ENCODE results near the gene SPSB4.
A peak's percentile ranks its signal among the peaks of the same experiment; 100 is the strongest.

The SPSB4 gene

DNA sequence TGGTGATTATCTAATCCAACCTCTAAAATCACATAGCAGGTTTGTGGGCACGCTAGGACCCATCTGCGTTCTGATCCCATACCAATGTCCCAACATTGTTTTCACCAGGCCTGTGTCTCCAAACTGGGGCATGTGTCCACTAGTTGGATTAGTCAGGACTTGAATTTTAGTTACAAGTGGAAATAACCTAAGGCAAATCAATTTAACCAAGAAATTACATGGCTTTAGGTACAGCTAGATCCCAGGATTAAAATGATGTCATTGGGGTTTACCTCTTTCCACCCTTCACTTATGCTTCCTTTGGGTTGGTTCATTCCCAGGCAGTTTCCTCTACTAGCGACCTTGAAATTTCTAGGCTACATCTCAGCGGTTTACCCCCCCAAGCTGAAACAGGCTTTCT is 133.3 kb downstream of the SPSB4 start:
- no peaks in the 10 kb centered on the region for H3K36me3 ChIP-seq
- H3K27me3 ChIP-seq: peaks cover 5% of the 10 kb centered on the region
- no peak overlapping the region for H3K4me3 ChIP-seq (ENCODE audit: low read depth in 1 of 2, low read length in 1 of 2)
- H3K9me3 ChIP-seq: no peaks in the 10 kb centered on the region
- no peak overlapping the region for H3K27ac ChIP-seq
- TF ChIP-seq, protein P1, sequence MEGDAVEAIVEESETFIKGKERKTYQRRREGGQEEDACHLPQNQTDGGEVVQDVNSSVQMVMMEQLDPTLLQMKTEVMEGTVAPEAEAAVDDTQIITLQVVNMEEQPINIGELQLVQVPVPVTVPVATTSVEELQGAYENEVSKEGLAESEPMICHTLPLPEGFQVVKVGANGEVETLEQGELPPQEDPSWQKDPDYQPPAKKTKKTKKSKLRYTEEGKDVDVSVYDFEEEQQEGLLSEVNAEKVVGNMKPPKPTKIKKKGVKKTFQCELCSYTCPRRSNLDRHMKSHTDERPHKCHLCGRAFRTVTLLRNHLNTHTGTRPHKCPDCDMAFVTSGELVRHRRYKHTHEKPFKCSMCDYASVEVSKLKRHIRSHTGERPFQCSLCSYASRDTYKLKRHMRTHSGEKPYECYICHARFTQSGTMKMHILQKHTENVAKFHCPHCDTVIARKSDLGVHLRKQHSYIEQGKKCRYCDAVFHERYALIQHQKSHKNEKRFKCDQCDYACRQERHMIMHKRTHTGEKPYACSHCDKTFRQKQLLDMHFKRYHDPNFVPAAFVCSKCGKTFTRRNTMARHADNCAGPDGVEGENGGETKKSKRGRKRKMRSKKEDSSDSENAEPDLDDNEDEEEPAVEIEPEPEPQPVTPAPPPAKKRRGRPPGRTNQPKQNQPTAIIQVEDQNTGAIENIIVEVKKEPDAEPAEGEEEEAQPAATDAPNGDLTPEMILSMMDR (IDR thresholded peaks at IDR 0.05): no peak
- H3K4me1 ChIP-seq (ENCODE audit: control insufficient read depth in 1 of 2, insufficient read depth in 1 of 2, low read depth in 1 of 2, low read length in 1 of 2): no peaks in the 10 kb centered on the region

DNA sequence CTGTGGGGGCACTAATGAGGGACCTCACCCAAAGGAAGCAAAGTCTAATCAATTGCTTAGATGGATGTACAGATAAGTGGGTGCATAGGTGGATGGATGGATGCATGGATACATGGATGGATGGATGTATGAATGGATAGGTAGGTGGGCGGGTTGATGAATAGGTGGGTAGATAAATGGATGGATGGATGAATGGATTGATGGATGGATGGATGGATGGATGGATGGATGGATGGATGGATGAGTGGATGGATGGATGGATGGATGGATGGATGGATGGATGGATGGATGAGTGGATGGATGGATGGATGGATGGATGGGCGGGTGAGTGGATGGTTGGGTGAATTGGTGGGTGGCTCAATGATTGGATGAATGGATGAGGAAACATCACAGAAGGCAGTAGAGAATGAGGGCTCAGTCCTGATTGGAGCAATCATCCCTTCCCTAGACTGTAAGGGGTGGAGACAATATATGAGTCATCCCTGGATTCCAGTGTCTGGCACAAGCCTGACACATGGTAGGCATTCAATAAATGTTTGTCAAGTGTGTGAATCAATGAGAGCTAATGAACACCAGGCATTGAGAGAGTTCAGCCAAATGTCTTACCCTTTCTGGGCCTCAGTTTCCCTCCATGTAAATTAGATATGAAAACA is 140.1 kb downstream of the SPSB4 start:
- Histone ChIP-seq H3K36me3 (no peaks in the 10 kb centered on the region), H3K4me1 (ENCODE audit: control insufficient read depth in 1 of 2, insufficient read depth in 1 of 2, low read depth in 1 of 2, low read length in 1 of 2) (peaks cover 0 to 8% of the 10 kb centered on the region in 2 experiments), H3K4me3 (ENCODE audit: low read depth in 1 of 2, low read length in 1 of 2) (no peak overlapping the region), H3K9me3 (no peaks in the 10 kb centered on the region), H3K27me3 (peaks cover 21% of the 10 kb centered on the region), H3K27ac (no peak overlapping the region)
- TF ChIP-seq, protein P1 (IDR thresholded peaks at IDR 0.05): no peak

DNA sequence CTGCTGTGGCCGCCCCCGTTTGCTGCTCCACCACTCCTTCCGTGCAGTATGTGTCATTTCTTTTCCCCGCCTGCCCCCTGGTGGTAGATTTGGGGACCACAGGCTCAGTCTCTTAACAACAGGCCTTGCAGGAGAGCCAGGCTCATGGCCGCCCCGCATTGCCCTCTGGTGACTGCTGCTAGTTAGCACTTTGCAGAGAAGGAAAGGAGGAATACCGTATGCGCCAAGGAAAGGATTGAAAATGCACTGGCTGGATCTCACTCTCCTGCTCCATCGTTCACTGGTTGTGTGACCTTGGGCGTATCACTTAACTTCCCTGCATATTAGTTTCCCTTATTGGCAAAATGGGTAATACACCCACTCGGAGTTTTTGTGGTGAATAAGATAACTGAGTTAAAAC is 141.2 kb downstream of the SPSB4 start:
- H3K27ac ChIP-seq: no peak overlapping the region
- H3K4me1 ChIP-seq (ENCODE audit: control insufficient read depth in 1 of 2, insufficient read depth in 1 of 2, low read depth in 1 of 2, low read length in 1 of 2): peaks cover 0 to 8% of the 10 kb centered on the region in 2 experiments
- no peaks in the 10 kb centered on the region for H3K36me3 ChIP-seq
- peaks cover 27% of the 10 kb centered on the region for H3K27me3 ChIP-seq
- TF ChIP-seq, protein P1 (IDR thresholded peaks at IDR 0.05): peak; percentile 96
- H3K9me3 ChIP-seq: no peaks in the 10 kb centered on the region
- no peak overlapping the region for H3K4me3 ChIP-seq (ENCODE audit: low read depth in 1 of 2, low read length in 1 of 2)

DNA sequence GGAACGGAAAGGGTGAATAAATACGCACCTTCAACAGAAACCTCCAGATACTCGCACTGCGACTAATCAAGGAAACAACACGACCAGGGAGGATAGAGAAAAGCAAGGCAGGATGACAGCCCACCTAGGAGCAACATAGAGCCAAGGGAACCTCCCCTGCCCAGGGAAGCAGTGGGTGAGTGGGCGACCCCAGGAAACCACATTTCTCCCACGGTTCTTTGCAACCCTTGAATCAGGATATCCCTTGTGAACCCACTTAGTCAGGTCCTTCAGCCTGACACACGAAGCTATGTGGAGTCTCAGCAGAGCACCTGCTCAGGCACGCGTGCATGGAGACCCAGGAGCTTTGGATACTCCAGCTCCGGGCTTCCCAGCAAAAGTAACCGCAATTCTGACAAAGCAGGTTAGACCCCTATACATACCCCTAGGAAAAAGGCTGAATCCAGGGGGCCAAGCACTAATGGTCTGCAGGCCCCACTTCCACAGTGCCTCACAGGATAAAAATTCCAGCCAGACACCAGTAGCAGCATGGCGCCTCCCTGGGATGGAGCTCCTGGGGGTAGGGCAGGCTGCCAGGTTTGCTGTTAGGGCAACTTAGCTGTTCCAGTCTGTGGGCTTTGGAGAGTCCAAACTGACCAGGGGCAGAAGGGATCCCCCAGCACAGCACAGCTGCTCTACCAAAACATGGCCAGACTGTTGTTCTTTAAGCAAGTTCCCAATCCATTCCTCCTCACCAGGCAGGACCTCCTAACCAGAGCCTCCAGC is 142.1 kb downstream of the SPSB4 start:
- Histone ChIP-seq H3K4me1 (ENCODE audit: control insufficient read depth in 1 of 2, insufficient read depth in 1 of 2, low read depth in 1 of 2, low read length in 1 of 2) (peaks cover 0 to 8% of the 10 kb centered on the region in 2 experiments), H3K27me3 (peaks cover 36% of the 10 kb centered on the region), H3K27ac (no peak overlapping the region), H3K36me3 (no peaks in the 10 kb centered on the region), H3K9me3 (no peaks in the 10 kb centered on the region), H3K4me3 (ENCODE audit: low read depth in 1 of 2, low read length in 1 of 2) (no peak overlapping the region)
- TF ChIP-seq, protein P1 (IDR thresholded peaks at IDR 0.05): no peak

Measured in neutrophil (primary cell).